ENCODE measurements around the gene RNF31.
A peak's percentile ranks its signal among the peaks of the same experiment; 100 is the strongest.

RNF31 gene

DNA sequence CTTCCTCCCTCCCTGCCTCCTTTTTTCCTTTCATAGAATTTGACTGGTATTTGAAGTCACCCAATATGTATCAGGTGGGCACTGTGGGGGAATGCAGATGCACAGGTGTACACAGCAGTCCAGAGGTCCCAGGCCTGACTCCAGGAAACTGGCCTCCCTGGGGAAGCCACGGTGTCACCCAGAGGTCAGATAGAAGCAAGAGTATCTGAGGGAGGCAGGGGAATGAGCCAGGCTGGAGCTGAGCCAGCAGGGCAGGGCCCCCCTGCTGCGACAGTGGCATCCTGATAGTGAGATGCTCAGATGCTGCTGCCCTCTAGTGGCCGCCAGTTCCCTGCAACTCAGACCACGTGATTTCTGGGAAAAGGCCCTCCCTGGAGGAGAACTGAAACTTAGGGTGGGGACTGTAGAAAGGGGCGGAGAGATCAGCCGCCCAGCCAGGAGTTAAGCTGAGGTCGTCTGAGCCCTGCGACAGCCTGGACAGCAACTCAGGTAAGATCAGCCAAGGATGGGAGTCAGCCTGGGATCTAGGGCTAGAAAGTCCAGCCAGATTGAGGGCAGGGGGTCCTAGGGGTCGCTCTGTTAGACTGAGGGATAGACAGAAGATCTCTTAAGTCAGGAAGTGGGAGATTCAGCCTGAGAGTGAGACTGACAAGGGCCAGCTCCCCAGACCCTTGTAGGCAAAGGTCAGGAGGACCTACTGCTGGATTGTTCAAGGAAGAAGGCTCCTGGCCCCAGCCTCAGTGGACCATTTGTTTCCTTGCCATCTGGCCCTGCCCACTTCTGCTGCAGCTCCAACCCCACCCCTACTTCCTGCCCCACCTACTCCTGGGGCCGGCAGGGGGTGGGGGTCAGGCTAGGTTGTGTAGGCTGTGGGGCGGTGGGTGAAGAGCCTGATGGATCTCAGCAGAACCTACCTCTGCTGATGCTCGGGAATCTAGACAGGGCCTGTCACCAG, 13.8 kb downstream of the RNF31 start, which contains the start of gene IRF9:
TSS of gene IRF9 (plus strand) at position 416 of the 955 bp plus-strand sequence. CDS start 880 bp downstream, outside the sequence.
- peak; percentile 97 for DNase-seq

DNA sequence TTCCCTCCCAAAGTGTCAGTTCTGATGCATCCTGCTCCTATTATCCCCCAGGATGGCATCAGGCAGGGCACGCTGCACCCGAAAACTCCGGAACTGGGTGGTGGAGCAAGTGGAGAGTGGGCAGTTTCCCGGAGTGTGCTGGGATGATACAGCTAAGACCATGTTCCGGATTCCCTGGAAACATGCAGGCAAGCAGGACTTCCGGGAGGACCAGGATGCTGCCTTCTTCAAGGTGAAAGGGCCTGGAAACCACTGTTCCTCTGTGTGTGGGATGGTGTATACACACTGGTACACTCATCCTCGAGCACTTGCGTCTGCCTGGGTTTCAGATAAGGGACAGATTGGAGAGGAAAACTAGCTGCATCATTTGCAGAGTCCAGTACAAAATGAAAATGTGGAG, 14.8 kb downstream of the RNF31 start:
- no peak for DNase-seq

GRCh38 chr14:24164518-24164991, 17.3 kb downstream of the RNF31 start:
- DNase-seq = no peak

GRCh38 chr14:24165785-24166184, 18.5 kb downstream of the RNF31 start:
- DNase-seq = no peak

DNA sequence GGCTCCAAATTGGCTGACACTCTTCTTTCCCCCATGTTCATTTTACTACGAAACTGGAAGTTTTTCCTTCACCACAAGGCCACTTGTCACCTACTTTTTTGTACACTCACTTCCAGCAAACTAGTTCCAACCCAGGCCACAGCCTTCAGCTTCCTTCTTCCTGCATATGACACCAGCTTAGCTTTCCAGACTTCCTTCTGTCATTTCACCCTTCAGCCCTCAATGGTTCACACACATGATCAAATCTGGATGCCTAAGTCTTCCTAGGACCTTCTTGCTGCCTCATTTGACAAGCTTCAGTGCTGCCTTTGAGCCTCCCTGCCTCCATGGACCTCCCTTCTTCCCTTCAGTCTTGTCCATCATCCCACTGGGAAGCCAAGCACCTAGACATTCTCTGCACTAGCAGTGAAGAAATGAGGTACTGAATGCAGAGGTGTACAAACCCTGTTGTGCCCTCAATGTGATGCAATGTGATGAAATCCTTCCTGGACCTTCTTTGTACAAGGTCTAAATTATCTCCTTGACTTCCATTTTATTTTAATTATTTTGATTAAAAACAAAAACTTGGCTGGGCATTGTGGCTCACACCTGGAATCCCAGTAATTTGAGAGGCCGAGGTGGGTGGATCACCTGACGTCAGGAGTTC, 20.3 kb downstream of the RNF31 start:
- no peak for DNase-seq

- peak; percentile 63 for DNase-seq
Observed at GRCh38 chr14:24171422-24172260, 24.3 kb downstream of the RNF31 start, which contains the start of gene REC8. TSS of gene REC8 (plus strand) at chr14:24172080. CDS start at chr14:24172553, 473 bp downstream.

DNA sequence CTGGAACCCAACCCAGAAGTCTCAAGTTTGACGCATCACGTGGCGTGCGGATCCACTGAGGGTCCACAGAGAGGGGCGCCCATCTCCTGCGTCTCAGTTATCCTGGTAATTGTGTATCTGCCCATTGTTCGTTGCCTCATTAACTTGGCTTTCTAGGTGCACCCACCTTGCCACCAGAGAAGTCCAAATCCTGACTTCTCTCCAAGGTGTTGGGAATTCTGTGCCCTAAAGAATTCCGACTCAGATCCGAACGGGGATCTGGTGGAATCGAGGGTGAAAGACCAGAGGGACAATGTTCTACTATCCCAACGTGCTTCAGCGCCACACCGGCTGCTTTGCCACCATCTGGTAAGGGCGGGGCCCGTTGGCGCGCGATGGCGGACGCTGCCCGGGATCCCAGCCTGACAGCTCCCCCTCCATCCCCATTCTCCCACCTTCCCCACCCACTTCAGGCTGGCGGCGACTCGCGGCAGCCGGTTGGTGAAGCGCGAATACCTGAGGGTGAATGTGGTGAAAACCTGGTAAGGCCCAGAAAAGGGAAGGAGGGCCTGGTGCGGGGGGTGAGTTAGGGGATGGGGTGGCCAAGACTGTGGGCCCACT, 25.1 kb downstream of the RNF31 start:
- no peak for DNase-seq

DNA sequence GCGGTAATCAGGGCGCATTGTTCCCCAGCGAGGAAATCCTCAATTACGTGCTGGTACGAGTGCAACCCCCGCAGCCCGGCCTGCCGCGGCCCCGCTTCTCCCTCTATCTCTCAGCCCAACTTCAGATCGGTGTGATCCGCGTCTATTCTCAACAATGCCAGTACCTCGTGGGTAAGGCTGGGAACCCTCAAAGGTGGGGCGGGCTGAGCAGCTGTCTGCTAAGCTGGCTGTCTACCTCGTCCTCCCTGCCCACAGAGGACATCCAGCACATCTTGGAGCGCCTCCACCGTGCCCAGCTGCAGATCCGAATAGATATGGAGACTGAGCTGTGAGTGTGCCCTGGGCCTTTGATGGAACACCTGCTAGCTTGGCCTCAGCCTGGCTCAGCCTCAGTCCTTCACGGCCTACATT, 25.6 kb downstream of the RNF31 start:
- DNase-seq = no peak

DNA sequence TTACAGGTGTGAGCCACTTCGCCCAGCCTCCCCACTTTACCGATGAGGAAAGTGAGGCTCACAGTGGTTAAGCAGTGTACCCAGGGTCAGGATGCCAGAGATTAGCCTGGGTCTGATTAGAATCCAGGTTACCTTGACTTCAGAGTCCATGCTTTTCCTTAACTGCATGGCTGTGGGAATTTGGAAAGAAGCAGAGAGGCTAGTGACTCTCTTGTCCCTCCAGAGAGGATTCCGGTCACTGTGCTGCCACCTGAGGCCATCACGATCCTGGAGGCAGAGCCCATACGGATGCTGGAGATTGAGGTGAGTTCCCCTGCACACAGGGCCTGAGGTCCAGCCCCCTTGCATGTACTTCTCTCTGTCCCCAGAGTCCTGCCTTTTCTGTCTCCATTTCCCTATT, 29.3 kb downstream of the RNF31 start:
- no peak for DNase-seq

DNA sequence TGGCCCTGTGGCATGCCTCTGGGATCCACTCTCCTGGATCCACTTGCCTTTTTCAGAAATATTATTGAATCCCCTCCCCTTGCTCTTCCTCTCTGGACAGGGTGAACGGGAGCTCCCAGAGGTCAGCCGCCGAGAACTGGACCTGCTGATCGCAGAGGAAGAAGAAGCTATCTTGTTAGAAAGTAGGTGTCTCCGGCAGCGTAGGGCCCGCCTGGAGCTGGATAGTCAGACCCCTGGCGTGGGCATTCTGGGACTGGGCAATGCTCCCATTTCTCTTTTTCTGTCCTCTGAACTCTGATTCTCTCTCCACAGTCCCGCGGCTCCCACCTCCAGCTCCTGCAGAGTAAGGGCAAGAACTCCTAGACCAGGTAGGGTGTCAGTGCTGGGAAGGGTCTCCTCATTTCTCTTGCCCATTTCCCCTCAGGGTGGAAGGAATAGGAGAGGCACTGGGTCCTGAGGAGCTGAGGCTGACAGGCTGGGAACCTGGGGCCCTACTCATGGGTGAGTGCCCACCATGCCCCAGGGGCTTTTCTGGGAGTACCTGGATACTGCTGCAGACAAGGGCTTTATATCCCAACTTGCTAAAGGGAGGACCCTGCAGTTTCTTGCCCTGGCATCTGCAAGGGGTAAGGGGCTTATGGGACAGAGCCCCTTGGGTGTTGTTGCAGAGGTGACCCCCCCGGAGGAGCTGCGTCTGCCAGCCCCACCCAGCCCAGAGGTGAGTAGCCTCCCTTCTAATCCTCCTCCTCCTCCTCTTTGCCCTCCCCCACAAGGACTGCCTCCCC, 29.9 kb downstream of the RNF31 start:
- DNase-seq = no peak

DNA sequence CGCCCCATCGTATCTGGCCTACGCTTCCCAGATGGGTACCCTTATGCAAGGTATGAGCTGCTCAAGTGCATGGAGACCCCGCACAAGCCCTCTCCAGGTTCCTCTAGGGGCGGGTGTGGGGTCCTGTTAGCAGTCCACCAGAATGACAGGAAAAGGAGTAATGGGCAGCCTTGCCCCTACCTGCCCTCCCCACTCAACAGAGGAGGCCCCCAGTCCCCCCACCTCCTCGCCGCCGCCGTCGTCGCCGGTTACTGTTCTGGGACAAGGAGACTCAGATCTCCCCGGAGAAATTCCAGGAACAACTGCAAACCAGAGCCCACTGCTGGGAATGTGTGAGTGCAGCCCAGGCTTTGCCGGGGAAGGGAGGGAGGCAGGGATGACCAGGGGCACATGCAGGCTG, 30.6 kb downstream of the RNF31 start:
- no peak for DNase-seq

DNA sequence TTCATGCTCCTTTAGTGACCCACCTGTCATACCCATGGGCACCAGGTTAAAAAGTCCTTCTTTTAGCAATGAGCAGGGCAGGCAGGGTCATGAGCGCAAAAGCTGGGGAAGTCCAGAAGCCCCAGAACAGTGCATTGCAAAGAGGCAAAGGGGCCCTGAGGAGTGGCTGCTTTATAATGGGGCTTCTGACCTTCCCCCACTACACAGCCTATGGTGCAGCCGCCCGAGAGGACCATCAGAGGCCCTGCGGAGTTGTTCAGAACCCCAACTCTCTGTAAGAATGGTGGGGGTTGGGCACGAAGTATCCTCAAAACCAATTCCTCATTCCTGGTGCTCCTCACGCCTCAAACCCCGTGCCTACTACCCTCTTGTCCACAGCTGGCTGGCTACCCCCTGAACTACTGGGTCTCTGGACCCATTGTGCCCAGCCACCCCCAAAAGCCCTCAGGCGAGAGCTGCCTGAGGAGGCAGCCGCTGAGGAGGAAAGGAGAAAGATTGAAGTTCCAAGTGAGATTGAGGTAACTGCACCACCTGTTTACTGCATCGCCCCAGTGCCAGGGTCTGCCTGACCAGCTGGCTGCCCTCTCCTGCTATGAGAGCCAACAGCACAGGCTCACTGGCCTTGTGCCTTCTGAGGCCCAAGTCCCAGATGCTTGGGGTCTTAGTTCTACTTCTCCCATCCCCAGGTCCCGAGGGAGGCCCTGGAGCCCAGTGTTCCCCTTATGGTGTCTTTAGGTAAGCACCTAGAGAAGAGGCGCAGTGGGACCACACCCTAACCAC, 31.3 kb downstream of the RNF31 start:
- no peak for DNase-seq

DNA sequence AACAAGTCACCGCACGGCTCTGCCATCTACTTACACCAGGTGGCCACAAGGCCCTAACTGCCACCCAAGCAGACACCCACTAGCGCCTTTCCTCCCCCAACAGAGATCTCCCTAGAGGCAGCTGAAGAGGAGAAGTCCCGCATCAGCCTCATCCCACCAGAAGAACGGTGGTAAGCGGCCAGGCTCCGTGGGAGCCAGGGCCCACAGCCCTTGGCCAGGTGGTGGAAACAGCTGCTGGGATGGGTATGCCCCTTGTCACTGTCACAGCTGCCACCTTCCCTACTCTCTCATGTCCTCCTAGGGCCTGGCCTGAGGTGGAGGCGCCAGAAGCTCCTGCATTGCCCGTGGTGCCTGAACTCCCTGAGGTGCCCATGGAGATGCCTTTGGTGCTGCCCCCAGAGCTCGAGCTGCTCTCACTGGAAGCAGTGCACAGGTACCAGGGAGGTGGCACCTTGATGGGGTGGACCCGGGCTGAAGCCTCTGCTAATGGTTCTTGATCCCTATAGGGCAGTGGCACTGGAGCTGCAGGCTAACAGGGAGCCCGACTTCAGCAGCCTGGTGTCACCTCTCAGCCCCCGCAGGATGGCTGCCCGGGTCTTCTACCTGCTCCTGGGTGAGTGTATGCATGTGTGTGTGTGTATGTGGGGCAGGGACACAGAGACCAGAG, 32.1 kb downstream of the RNF31 start:
- DNase-seq = no peak

DNA sequence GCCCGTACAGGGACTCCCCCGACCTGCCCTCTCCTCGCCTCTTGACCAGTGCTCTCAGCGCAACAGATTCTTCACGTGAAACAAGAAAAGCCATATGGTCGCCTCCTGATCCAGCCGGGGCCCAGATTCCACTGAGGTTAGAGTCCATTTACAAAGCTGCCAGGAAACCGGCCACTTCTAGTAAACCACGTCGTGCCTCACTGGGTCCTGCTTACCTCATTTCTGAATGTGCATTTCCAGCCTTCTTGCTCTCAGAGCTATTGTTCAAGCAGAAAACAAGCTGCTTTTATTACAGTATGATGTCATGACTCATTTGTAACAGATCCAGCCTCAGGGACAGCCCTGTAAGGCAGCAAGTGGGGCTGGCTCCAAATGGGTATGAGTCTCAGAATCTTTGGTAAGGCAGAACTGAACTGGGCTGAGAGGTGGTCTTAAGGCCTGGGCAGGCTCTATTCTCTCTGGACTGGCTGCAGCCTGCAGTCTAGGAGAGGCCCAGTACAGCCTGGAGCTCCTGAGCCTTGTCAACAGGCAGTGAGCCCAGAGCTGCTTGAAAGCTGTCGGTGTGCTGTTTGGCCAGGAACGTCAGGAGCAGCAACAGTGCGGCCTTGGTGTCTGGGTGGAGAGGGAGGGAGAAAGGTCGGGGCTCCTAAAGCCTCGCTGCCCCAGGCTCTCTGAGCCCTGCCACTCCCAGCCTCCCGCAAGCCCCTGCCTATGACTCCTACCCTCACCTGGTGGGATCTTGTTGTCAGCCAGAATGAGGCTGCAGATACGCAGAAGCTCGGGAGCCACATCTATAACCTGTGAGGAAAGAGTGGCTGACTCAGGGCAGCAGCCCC, 32.9 kb downstream of the RNF31 start:
- no peak for DNase-seq

DNA sequence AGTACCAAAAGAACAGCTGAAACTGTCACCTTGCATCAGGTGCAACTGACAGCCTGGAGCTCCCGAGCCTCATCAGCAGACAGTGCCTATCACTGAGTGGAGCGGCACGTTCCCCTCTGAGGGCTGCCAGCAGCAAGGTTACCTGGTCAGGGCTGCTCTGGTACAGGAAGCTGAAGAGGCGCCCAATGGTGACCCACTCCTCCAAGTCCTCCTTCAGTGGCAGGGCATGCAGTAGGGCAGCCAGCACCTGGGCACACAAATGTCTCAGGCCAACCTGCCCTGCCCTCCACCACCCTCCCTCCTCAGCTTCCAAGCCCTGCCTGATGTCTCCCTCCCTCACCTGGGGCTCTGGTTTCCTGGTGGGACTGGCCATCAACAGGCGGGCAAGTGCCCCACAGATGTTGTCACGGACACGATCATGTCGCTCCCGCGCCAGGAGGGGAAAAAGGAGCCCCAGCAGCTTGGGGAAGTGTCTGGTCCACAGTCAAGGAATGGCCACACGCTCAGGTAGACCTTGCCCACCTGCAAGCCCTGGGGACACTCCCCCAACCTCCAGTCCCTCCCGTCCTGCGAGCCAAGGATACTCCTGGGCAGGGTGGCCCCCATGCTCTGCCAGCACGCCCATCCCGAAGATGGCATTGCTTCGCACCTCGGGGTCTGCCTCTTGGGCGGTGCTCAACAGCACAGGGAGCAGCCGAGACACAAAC, 34.2 kb downstream of the RNF31 start:
- no peak for DNase-seq

- DNase-seq = no peak
Observed at GRCh38 chr14:24182110-24182882, 35.0 kb downstream of the RNF31 start.

GRCh38 chr14:24183014-24183481, 35.8 kb downstream of the RNF31 start:
- DNase-seq = no peak
